ENCODE data around the gene HLA-DQA1. TPM values are rescaled to one million over a fixed set of nuclear protein-coding genes. Genes with fewer than 3 reads are reported as not detected.
"Not testable (repeated sequence)": the region's sequence is repeated elsewhere in the genome, so short reads cannot be mapped to it uniquely, and the experiment has no call there.

Gene HLA-DQA1
- total and polyA plus RNA-seq, 2 experiments from 2014 or later: not detected

- no peak overlapping the region for H3K4me2 ChIP-seq
- no peaks in the 10 kb centered on the region for H3K4me1 ChIP-seq (ENCODE audit: insufficient read depth)
- H4K20me1 ChIP-seq (ENCODE audit: insufficient read depth, poor library complexity, severe bottlenecking): no peaks in the 10 kb centered on the region
- no peaks in the 10 kb centered on the region for H3K9me3 ChIP-seq (ENCODE audit: low read depth)
- H3K9me2 ChIP-seq (replicated peaks; ENCODE audit: insufficient read depth): no peaks in the 10 kb centered on the region
- no peaks in the 10 kb centered on the region for H3K79me2 ChIP-seq
- no peak for DNase-seq (ENCODE audit: low spot score)
- TF ChIP-seq EZH2phosphoT487 (IDR thresholded peaks at IDR 0.05; ENCODE audit: low read depth, severe bottlenecking, unreplicated experiment) (no peak), EZH2 (IDR thresholded peaks at IDR 0.05; ENCODE audit: borderline replicate concordance) (no peak)
- TF ChIP-seq, protein P1, sequence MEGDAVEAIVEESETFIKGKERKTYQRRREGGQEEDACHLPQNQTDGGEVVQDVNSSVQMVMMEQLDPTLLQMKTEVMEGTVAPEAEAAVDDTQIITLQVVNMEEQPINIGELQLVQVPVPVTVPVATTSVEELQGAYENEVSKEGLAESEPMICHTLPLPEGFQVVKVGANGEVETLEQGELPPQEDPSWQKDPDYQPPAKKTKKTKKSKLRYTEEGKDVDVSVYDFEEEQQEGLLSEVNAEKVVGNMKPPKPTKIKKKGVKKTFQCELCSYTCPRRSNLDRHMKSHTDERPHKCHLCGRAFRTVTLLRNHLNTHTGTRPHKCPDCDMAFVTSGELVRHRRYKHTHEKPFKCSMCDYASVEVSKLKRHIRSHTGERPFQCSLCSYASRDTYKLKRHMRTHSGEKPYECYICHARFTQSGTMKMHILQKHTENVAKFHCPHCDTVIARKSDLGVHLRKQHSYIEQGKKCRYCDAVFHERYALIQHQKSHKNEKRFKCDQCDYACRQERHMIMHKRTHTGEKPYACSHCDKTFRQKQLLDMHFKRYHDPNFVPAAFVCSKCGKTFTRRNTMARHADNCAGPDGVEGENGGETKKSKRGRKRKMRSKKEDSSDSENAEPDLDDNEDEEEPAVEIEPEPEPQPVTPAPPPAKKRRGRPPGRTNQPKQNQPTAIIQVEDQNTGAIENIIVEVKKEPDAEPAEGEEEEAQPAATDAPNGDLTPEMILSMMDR (IDR thresholded peaks at IDR 0.05; ENCODE audit: poor library complexity): no peak
- no peak overlapping the region for H3K27ac ChIP-seq
- no peaks in the 10 kb centered on the region for H3K27me3 ChIP-seq
- no peak overlapping the region for H3K4me3 ChIP-seq
- no peaks in the 10 kb centered on the region for H3K36me3 ChIP-seq (replicated peaks; ENCODE audit: insufficient read depth, low read depth)
- H2AFZ ChIP-seq: no peak overlapping the region
- WGBS (ENCODE audit: low lambda C conversion rate, missing lambda C conversion rate): 82% methylated on average over 5 of the region's 5 CpGs
These were observed 12.1 kb upstream of the HLA-DQA1 start for GRCh38 chr6:32625137-32625536.

DNA sequence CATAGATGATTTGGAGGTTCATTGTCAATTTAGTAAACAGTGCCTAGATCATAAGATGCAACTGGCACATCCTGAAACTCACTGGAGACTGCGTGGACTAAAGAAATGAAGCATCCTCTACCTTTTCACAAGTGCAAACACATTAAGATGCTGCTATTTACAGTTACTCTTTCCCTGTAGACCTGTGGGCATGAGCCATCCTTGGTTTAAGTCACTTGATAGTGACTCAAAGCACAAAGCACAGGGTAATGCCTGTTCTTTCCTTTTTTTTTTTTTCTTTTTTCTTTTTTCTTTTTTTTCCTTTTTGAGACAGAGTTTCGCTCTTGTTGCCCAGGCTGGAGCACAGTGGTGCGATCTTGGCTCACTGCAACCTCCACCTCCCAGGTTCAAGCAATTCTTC lies 10.0 kb upstream of the HLA-DQA1 start:
- no peaks in the 10 kb centered on the region for H4K20me1 ChIP-seq (ENCODE audit: insufficient read depth, poor library complexity, severe bottlenecking)
- H3K36me3 ChIP-seq (replicated peaks; ENCODE audit: insufficient read depth, low read depth): no peaks in the 10 kb centered on the region
- no peak overlapping the region for H3K4me3 ChIP-seq
- no peaks in the 10 kb centered on the region for H3K27me3 ChIP-seq
- no peak overlapping the region for H2AFZ ChIP-seq
- whole genome bisulfite sequencing (ENCODE audit: low lambda C conversion rate, missing lambda C conversion rate): 82% methylated on average over 3 of the region's 3 CpGs
- H3K4me2 ChIP-seq: no peak overlapping the region
- no peaks in the 10 kb centered on the region for H3K9me3 ChIP-seq (ENCODE audit: low read depth)
- TF ChIP-seq EZH2 (IDR thresholded peaks at IDR 0.05; ENCODE audit: borderline replicate concordance): no peak
- no peak for TF ChIP-seq EZH2phosphoT487 (IDR thresholded peaks at IDR 0.05; ENCODE audit: low read depth, severe bottlenecking, unreplicated experiment)
- TF ChIP-seq, protein P1 (IDR thresholded peaks at IDR 0.05; ENCODE audit: poor library complexity): no peak
- H3K9me2 ChIP-seq (replicated peaks; ENCODE audit: insufficient read depth): no peaks in the 10 kb centered on the region
- H3K79me2 ChIP-seq: no peaks in the 10 kb centered on the region
- H3K27ac ChIP-seq: no peak overlapping the region
- H3K4me1 ChIP-seq (ENCODE audit: insufficient read depth): no peaks in the 10 kb centered on the region
- DNase-seq (ENCODE audit: low spot score): no peak

- DNase-seq (ENCODE audit: low spot score): peak; percentile 46
- no peak overlapping the region for H3K4me2 ChIP-seq
- H3K27ac ChIP-seq: no peak overlapping the region
These were observed 9.4 kb upstream of the HLA-DQA1 start for GRCh38 chr6:32627831-32628230.

GRCh38 chr6:32629793-32630192 lies 7.4 kb upstream of the HLA-DQA1 start:
- not testable (repeated sequence) for H3K79me2 ChIP-seq; H3K36me3 ChIP-seq (replicated peaks; ENCODE audit: insufficient read depth, low read depth); H3K27ac ChIP-seq; H2AFZ ChIP-seq; H3K9me2 ChIP-seq (replicated peaks; ENCODE audit: insufficient read depth); H3K9me3 ChIP-seq (ENCODE audit: low read depth); H3K4me3 ChIP-seq; H3K27me3 ChIP-seq; H4K20me1 ChIP-seq (ENCODE audit: insufficient read depth, poor library complexity, severe bottlenecking); H3K4me2 ChIP-seq; DNase-seq (ENCODE audit: low spot score); H3K4me1 ChIP-seq (ENCODE audit: insufficient read depth)
- WGBS (ENCODE audit: low lambda C conversion rate, missing lambda C conversion rate): 96% methylated on average over 13 of the region's 13 CpGs

More at GRCh38 chr6:32627831-32628230, 9.4 kb upstream of the HLA-DQA1 start:
- Histone ChIP-seq H3K27me3 (no peaks in the 10 kb centered on the region), H3K9me3 (ENCODE audit: low read depth) (no peaks in the 10 kb centered on the region), H3K36me3 (replicated peaks; ENCODE audit: insufficient read depth, low read depth) (no peaks in the 10 kb centered on the region), H3K79me2 (no peaks in the 10 kb centered on the region), H3K9me2 (replicated peaks; ENCODE audit: insufficient read depth) (no peaks in the 10 kb centered on the region), H2AFZ (no peak overlapping the region), H4K20me1 (ENCODE audit: insufficient read depth, poor library complexity, severe bottlenecking) (no peaks in the 10 kb centered on the region), H3K4me3 (no peak overlapping the region), H3K4me1 (ENCODE audit: insufficient read depth) (no peaks in the 10 kb centered on the region)
- no peak for TF ChIP-seq EZH2 (IDR thresholded peaks at IDR 0.05; ENCODE audit: borderline replicate concordance)
- TF ChIP-seq, protein P1 (IDR thresholded peaks at IDR 0.05; ENCODE audit: poor library complexity): no peak
- 74% methylated on average over 3 of the region's 3 CpGs for WGBS (ENCODE audit: low lambda C conversion rate, missing lambda C conversion rate)
